VCaP (cell line): ENCODE data around the gene ROBO3.

ENCODE experiments used
- H3K27ac ChIP-seq: fragments of 450-650 bp; 2 replicates; pipeline ENCODE4 v1.5.1; 2017
- TF ChIP-seq, protein P1 (sequence below): fragments of 450-650 bp; conservative IDR thresholded peaks from 2 replicates; pipeline ENCODE4 v1.5.1; 2017; ENCODE audit warnings: mild to moderate bottlenecking, moderate library complexity

ROBO3 gene

DNA sequence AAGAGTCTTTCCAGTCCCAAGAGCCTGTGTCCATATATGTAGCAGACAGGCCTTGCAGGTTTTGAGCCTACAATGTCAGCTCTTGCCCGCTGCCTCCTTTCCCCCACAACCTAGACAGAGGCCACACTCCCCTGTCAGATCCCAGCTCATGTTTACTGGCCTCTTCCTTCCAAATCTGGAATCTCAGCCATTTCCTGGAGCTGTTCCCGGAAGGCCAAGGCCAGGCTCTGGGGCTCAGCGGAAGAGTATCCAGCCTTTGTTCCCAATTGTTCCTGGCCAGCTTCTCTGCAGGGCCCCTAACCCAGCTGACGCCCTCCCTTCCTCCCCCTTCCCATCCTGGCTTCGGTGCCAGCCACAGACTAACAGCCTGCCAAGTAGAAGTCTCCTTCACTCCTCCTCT, 33.5 kb downstream of the ROBO3 start:
- H3K27ac ChIP-seq: no peak overlapping the region
- TF ChIP-seq, protein P1, sequence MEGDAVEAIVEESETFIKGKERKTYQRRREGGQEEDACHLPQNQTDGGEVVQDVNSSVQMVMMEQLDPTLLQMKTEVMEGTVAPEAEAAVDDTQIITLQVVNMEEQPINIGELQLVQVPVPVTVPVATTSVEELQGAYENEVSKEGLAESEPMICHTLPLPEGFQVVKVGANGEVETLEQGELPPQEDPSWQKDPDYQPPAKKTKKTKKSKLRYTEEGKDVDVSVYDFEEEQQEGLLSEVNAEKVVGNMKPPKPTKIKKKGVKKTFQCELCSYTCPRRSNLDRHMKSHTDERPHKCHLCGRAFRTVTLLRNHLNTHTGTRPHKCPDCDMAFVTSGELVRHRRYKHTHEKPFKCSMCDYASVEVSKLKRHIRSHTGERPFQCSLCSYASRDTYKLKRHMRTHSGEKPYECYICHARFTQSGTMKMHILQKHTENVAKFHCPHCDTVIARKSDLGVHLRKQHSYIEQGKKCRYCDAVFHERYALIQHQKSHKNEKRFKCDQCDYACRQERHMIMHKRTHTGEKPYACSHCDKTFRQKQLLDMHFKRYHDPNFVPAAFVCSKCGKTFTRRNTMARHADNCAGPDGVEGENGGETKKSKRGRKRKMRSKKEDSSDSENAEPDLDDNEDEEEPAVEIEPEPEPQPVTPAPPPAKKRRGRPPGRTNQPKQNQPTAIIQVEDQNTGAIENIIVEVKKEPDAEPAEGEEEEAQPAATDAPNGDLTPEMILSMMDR: no peak

DNA sequence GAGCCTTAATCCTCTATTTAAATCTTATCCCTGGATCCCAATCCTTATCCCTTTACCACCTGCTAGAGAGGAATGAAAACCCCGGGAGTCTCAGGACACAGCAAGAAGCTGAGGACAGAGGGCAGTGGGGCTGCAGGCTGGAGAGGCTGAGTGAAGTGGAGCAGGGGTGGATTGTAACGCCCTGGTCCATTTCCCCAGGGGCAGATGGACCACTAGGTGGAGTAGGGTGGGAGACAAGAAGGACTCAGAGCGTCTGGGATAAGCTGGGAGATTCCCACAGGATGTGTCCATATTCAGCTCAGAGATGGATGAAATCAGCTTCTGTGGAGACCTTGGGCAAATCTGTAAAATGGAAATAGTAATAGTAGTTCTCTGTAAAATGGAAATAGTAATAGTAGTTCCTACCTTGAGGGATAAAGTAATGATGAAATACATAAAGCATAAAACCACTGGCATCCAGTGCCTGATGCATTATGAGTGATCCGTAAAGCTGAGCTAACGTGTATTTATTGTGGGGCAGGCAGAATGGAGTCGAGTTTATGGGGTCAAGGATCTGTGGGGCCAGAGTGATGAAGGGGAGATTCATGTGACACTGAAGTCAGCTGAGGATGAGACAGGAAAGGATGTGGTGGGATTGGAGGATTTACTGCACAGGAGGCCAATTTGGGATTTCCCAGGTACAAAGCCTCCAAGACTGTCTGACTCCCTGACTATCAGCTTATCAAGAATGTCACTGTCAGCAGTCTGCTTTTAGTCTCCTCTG, 34.3 kb downstream of the ROBO3 start:
- no peak overlapping the region for H3K27ac ChIP-seq

DNA sequence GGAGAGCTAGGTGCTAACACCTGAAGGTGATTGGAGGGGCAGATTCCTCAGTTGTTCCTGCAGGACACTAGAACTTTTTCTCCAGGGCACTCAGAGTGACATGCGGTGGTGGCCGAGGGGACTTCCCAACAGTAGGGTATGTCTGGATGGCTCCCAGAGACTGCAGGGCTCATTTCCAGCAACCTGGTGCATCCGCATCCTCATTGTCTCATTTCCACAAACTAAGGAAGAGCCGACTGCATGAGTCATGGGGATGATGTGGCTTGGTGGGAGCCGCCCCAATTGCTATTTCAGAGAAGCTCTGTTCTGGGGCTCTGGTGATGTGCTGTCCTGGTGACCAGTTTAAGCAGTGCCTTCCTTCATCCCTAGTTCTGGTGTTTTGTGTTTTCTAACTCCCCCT, 35.2 kb downstream of the ROBO3 start:
- no peak overlapping the region for H3K27ac ChIP-seq
- TF ChIP-seq, protein P1: no peak

More for the DNA sequence above, 34.3 kb downstream of the ROBO3 start:
- TF ChIP-seq, protein P1: no peak

DNA sequence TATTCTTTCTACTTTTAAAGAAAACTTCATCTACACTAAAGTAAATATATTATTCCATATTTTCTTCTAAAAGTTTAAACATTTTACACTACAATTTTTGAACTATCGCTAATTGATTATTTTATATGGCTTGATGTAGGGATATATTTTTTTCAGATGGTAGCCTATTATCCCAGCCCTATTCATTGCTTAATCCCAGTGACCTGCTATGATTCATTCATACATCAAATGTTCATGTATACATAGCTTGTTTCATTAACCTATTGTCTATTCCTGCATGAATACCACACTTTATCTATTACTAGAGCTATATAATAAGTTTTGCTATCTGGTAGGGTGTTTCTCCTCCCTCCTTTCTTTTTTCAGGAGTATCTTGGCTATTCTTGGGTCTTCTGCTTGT, 37.4 kb downstream of the ROBO3 start:
- TF ChIP-seq, protein P1: no peak
- H3K27ac ChIP-seq: no peak overlapping the region

DNA sequence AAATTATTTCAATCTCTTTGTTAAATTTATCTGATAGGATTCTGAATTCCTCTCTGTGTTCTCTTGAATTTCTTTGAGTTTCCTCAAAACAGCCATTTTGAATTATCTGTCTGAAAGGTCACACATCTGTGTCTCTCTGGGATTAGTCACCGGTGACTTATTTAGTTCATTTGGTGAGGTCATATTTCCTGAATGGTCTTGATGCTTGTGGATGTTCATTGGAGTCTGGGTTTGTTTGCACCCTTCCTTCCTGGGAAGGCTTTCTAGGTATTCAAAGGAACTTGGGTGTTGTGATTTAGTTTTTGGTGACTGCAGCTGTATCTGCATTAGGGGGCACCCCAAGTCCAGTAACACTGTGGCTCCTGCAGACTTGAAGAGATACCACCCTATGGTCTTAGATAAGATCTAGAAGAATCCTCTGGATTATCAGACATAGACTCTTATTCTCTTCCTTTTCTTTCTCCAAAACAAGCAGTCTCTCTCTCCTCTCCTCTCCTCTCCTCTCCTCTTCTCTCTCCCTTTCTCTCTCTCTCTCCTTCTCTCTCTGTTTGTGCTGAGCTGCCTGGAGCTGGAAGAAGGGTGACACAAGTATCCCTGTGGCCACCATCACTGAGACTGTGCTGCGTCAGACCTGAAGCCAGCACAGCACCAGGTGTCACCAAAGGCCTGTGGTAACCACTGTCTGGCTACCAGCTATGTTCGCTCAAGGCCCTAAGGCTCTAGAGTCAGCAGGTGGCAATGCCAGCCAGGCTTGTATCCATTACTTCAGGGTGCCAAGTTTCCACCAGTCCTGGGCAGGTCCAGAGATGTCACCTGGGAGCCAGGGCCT, 50.5 kb downstream of the ROBO3 start:
- TF ChIP-seq, protein P1: no peak

DNA sequence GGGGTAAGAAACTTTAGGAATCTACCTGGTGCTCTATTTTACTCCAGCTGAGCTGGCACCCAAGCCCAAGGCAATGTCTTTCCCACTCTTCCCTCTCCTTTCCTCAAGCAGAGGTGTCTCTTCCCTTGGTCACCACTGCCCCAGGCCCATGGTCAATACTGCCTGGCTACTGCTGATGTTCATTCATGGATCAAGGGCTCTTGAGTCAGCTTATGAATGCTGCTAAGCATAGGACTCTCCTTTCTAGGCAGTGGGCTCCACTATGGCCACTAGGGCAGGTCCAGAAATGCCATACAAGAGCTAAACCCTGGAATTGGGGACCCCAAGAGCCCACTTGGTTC, 51.1 kb downstream of the ROBO3 start:
- no peak overlapping the region for H3K27ac ChIP-seq
- TF ChIP-seq, protein P1: no peak

More for the DNA sequence above, 50.5 kb downstream of the ROBO3 start:
- H3K27ac ChIP-seq: no peak overlapping the region

DNA sequence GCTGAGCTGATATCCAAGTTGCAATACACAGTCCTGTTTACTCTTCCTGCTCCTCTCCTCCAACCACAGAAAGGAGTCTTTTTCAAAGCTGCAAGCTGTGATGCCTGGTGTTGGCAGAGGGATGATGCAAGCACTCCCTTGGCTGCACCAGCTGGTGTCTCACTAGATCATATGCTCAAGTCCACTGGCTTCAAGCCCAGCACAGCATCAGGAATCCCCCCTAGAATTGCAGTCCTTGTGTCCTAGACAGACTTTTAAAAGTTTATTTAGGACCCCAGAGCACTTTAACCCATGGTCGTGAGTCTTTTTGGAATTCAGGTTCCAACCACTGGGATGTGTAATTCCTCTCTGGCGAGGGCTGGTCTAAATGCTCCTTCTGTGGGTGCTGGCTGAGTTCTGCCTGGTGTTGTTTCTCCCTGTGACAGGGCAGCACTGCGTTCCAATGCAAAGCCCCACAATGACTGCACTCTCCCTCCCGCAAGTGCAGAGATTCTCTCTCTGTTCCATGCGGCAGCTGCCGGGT, 51.9 kb downstream of the ROBO3 start:
- H3K27ac ChIP-seq: no peak overlapping the region
- TF ChIP-seq, protein P1: no peak
